Osteoblast (primary cell): Measurements from ENCODE around the gene ZNF813. TPM values are rescaled to one million over a fixed set of nuclear protein-coding genes. Genes with fewer than 3 reads are reported as not detected.
"Not testable (repeated sequence)": the region's sequence is repeated elsewhere in the genome, so short reads cannot be mapped to it uniquely, and the experiment has no call there.

Experiments used
- DNase-seq: peaks from one replicate; pipeline ENCODE4 v3.0.0; 2011; ENCODE audit warnings: low spot score, mixed read lengths; ENCODE audit not compliant: insufficient read length; ENCODE audit errors: missing footprints
- H2AFZ ChIP-seq: 2 replicates; pipeline ENCODE4 v1.6.0; 2011; ENCODE audit warnings: mild to moderate bottlenecking, low read length
- H3K27ac ChIP-seq: 2 replicates; pipeline ENCODE4 v1.5.1; 2011; ENCODE audit warnings: mild to moderate bottlenecking, low read depth, low read length, moderate library complexity
- H3K27me3 ChIP-seq: 2 replicates; pipeline ENCODE4 v1.6.0; 2012; ENCODE audit warnings: mild to moderate bottlenecking, control low read depth, inconsistent platforms, low read length, moderate library complexity; ENCODE audit not compliant: insufficient read depth
- H3K36me3 ChIP-seq: 2 replicates; pipeline ENCODE4 v1.5.1; 2011; ENCODE audit warnings: mild to moderate bottlenecking, low read length, control low read depth, moderate library complexity; ENCODE audit not compliant: insufficient read depth
- H3K4me1 ChIP-seq: 2 replicates; pipeline ENCODE4 v1.5.1; 2011; ENCODE audit warnings: mild to moderate bottlenecking, low read length, control low read depth, moderate library complexity; ENCODE audit not compliant: insufficient read depth
- H3K4me2 ChIP-seq: 2 replicates; pipeline ENCODE4 v1.6.0; 2011; ENCODE audit warnings: mild to moderate bottlenecking, low read length; ENCODE audit not compliant: insufficient read depth
- H3K4me3 ChIP-seq: fragments of 200-600 bp; sonication (generic); 3 replicates; pipeline ENCODE4 v1.5.1; 2012; ENCODE audit warnings: mild to moderate bottlenecking, low read length, inconsistent platforms; ENCODE audit not compliant: insufficient read depth
- H3K79me2 ChIP-seq: 2 replicates; pipeline ENCODE4 v1.6.0; 2012; ENCODE audit warnings: mild to moderate bottlenecking, low read length, control low read depth, inconsistent platforms; ENCODE audit not compliant: insufficient read depth
- H3K9me3 ChIP-seq: 2 replicates; pipeline ENCODE4 v1.5.1; 2011; ENCODE audit warnings: low read depth, low read length, control low read depth
- H4K20me1 ChIP-seq: 2 replicates; pipeline ENCODE4 v1.6.0; 2012; ENCODE audit warnings: mild to moderate bottlenecking, low read length, control low read depth; ENCODE audit not compliant: insufficient read depth
- CTCF ChIP-seq: IDR thresholded peaks from 2 replicates; pipeline ENCODE4 v1.5.1; 2011; ENCODE audit warnings: mild to moderate bottlenecking, low read depth, low read length, moderate library complexity; ENCODE audit errors: extremely low read depth
- total RNA-seq: library from RNA; depleted of rRNA; stranded (reverse); fragments of >200 nt; gene quantifications from 2 replicates; pipeline ENCODE4 v1.2.3, GENCODE V29; 2012

The ZNF813 gene
- total RNA-seq, 1 donor = 3.6 TPM

- not testable (repeated sequence) for H3K9me3 ChIP-seq, H3K36me3 ChIP-seq, H3K27ac ChIP-seq, H4K20me1 ChIP-seq, H3K4me3 ChIP-seq, H3K4me1 ChIP-seq, H2AFZ ChIP-seq, H3K4me2 ChIP-seq, DNase-seq, H3K79me2 ChIP-seq, H3K27me3 ChIP-seq
- TF ChIP-seq CTCF = peak; percentile 28
These were observed 43.9 kb upstream of the ZNF813 start for GRCh38 chr19:53423680-53424079.

- Histone ChIP-seq H2AFZ (no peak overlapping the region), H3K36me3 (no peaks in the 10 kb centered on the region), H3K27me3 (no peaks in the 10 kb centered on the region), H3K4me3 (no peak overlapping the region), H3K9me3 (no peaks in the 10 kb centered on the region), H4K20me1 (no peaks in the 10 kb centered on the region), H3K27ac (no peak overlapping the region), H3K4me1 (no peaks in the 10 kb centered on the region), H3K4me2 (no peak overlapping the region), H3K79me2 (no peaks in the 10 kb centered on the region)
- peak; percentile 78 for DNase-seq
- TF ChIP-seq CTCF = peak; percentile 81
These were observed 42.5 kb upstream of the ZNF813 start for GRCh38 chr19:53424968-53425597.

GRCh38 chr19:53431399-53432087, 36.0 kb upstream of the ZNF813 start, which contains the start of gene ZNF761:
Gene ZNF761 (plus strand): TSS chr19:53431984. CDS start chr19:53447269, 15,285 bp downstream.
- no peak for TF ChIP-seq CTCF
- Histone ChIP-seq H3K4me3 (peak within 1 kb of the TSS; percentile 93), H3K9me3 (no peaks in the 10 kb centered on the region), H3K27ac (peak within 1 kb of the TSS; percentile 63), H3K4me2 (peak within 1 kb of the TSS; percentile 97), H3K36me3 (peaks cover 16% of the 10 kb centered on the region), H3K4me1 (peaks cover 4% of the 10 kb centered on the region), H3K27me3 (no peaks in the 10 kb centered on the region), H2AFZ (peak within 1 kb of the TSS; percentile 99), H4K20me1 (no peaks in the 10 kb centered on the region), H3K79me2 (peaks cover 25% of the 10 kb centered on the region)
- DNase-seq = peak; percentile 91

GRCh38 chr19:53432088-53432661, 35.4 kb upstream of the ZNF813 start:
- Histone ChIP-seq H4K20me1 (no peaks in the 10 kb centered on the region), H3K4me1 (peaks cover 4% of the 10 kb centered on the region), H3K4me3 (peak overlapping the region; percentile 93), H3K79me2 (peaks cover 29% of the 10 kb centered on the region), H2AFZ (peak overlapping the region; percentile 92), H3K9me3 (no peaks in the 10 kb centered on the region), H3K27me3 (no peaks in the 10 kb centered on the region), H3K36me3 (peaks cover 20% of the 10 kb centered on the region), H3K4me2 (peak overlapping the region; percentile 97), H3K27ac (peak overlapping the region; percentile 63)
- peak; percentile 83 for DNase-seq
- TF ChIP-seq CTCF = no peak

- not testable (repeated sequence) for H3K9me3 ChIP-seq, H3K4me3 ChIP-seq, H3K4me1 ChIP-seq, H3K27ac ChIP-seq, H3K4me2 ChIP-seq, H4K20me1 ChIP-seq, H3K79me2 ChIP-seq, H2AFZ ChIP-seq, DNase-seq, H3K27me3 ChIP-seq
- H3K36me3 ChIP-seq = peaks cover 25% of the 10 kb centered on the region
These were observed 23.7 kb upstream of the ZNF813 start for GRCh38 chr19:53443809-53444208.
